Esophagus muscularis mucosa (tissue), 3 donors: ENCODE results near the gene GMPR.

ENCODE experiments used
- POLR2A ChIP-seq: fragments of 450-650 bp; IDR thresholded peaks from one replicate; pipeline ENCODE4 v1.6.1; 2017; ENCODE audit warnings: antibody characterized with exemption, moderate library complexity, mild to moderate bottlenecking, low read depth
- POLR2AphosphoS5 ChIP-seq, 2 donors: sonication (generic); formaldehyde crosslinking; IDR thresholded peaks; one replicate each; pipeline ENCODE4 v1.6.1; 2017; ENCODE audit warnings: antibody characterized with exemption in 2 of 2
- TF ChIP-seq, protein P1 (sequence below), 3 experiments: fragments of 200-600 bp in 2 of 3; fragments of 450-650 bp in 1 of 3; sonication (generic) in 2 of 3; IDR thresholded peaks; one replicate each; pipeline ENCODE4 v1.5.1; 2017 to 2019; ENCODE audit warnings: antibody characterized with exemption in 3 of 3, mild to moderate bottlenecking in 2 of 3, moderate library complexity in 1 of 3

DNA sequence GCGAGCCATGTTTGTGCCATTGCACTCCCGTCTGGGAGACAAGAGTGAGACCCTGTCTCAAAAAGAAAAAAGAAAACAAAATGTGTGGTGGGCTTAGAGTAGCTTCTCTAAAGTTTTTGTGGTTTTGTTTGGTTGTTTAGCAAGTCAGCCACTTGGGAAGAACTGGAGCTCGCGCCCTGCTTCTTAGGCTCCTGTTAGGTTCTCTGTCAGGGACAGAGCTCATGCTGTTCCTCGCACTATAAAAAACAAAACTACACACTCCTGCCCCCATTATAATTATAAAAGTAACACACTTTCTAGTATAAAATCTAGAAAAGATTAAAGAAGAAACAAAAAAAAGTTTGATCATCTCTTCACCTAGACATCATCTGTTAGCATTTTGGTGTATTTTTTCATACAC lies 33.0 kb downstream of the GMPR start:
- TF ChIP-seq, protein P1, sequence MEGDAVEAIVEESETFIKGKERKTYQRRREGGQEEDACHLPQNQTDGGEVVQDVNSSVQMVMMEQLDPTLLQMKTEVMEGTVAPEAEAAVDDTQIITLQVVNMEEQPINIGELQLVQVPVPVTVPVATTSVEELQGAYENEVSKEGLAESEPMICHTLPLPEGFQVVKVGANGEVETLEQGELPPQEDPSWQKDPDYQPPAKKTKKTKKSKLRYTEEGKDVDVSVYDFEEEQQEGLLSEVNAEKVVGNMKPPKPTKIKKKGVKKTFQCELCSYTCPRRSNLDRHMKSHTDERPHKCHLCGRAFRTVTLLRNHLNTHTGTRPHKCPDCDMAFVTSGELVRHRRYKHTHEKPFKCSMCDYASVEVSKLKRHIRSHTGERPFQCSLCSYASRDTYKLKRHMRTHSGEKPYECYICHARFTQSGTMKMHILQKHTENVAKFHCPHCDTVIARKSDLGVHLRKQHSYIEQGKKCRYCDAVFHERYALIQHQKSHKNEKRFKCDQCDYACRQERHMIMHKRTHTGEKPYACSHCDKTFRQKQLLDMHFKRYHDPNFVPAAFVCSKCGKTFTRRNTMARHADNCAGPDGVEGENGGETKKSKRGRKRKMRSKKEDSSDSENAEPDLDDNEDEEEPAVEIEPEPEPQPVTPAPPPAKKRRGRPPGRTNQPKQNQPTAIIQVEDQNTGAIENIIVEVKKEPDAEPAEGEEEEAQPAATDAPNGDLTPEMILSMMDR (IDR thresholded peaks at IDR 0.05) = no peak
- TF ChIP-seq POLR2A = no peak
- TF ChIP-seq POLR2AphosphoS5 (IDR thresholded peaks at IDR 0.05) = no peak
